8988T (cell line): ENCODE measurements around the gene DRAM1.
"Not testable (repeated sequence)": the region's sequence is repeated elsewhere in the genome, so short reads cannot be mapped to it uniquely, and the experiment has no call there.

Experiments
- DNase-seq: peaks from one replicate; pipeline ENCODE4 v3.0.0; 2011

Gene DRAM1

GRCh38 chr12:101876861-101877805, at the start of gene DRAM1:
TSS of gene DRAM1 (plus strand) at chr12:101877580. CDS start at chr12:101877790, 210 bp downstream.
- DNase-seq = peak; percentile 55

- no peak for DNase-seq
Measured at GRCh38 chr12:101828463-101829196, 48.8 kb upstream of the DRAM1 start.

- no peak for DNase-seq
Measured at GRCh38 chr12:101829639-101830366, 47.6 kb upstream of the DRAM1 start.

- peak; percentile 74 for DNase-seq
Measured at GRCh38 chr12:101830367-101831325, 46.7 kb upstream of the DRAM1 start, which contains the start of gene GNPTAB. TSS of gene GNPTAB (minus strand) at chr12:101830959. CDS start at chr12:101830675, 284 bp downstream.

GRCh38 chr12:101832030-101832429, 45.4 kb upstream of the DRAM1 start:
- DNase-seq = no peak

GRCh38 chr12:101838628-101839323, 38.6 kb upstream of the DRAM1 start:
- no peak for DNase-seq

- peak; percentile 26 for DNase-seq
Measured at GRCh38 chr12:101839324-101840283, 37.8 kb upstream of the DRAM1 start.

GRCh38 chr12:101841069-101841468, 36.3 kb upstream of the DRAM1 start:
- no peak for DNase-seq

- DNase-seq = no peak
Measured at GRCh38 chr12:101845137-101845711, 32.2 kb upstream of the DRAM1 start.

- DNase-seq = no peak
Measured at GRCh38 chr12:101847325-101847724, 30.1 kb upstream of the DRAM1 start.

- DNase-seq = no peak
Measured at GRCh38 chr12:101850199-101850598, 27.2 kb upstream of the DRAM1 start.

GRCh38 chr12:101852998-101853397, 24.4 kb upstream of the DRAM1 start:
- DNase-seq = no peak

GRCh38 chr12:101854747-101855146, 22.6 kb upstream of the DRAM1 start:
- DNase-seq = no peak

- no peak for DNase-seq
Measured at GRCh38 chr12:101855364-101855884, 22.0 kb upstream of the DRAM1 start.

- no peak for DNase-seq
Measured at GRCh38 chr12:101855976-101856375, 21.4 kb upstream of the DRAM1 start.

- DNase-seq = not testable (repeated sequence)
Measured at GRCh38 chr12:101856614-101857013, 20.8 kb upstream of the DRAM1 start.

- no peak for DNase-seq
Measured at GRCh38 chr12:101857043-101857558, 20.3 kb upstream of the DRAM1 start.

GRCh38 chr12:101858361-101858760, 19.0 kb upstream of the DRAM1 start:
- DNase-seq = no peak
